Muscle of back (tissue), 11 donors: ENCODE data around the gene RIPPLY2. TPM values are rescaled to one million over a fixed set of nuclear protein-coding genes. Genes with fewer than 3 reads are reported as not detected.

ENCODE experiments used
- DNase-seq, 3 donors: peaks; one replicate each; pipeline versions ENCODE4 v3.0.0 to v3.0.0-alpha.2; 2013
- polyA plus RNA-seq, 10 donors: library from polyadenylated mRNA; unstranded; fragments of 120-200 nt; gene quantifications; one replicate each; pipeline ENCODE4 v1.2.1, GENCODE V29; 2013; ENCODE audit not compliant: insufficient read length in 10 of 10

Gene RIPPLY2
- polyA plus RNA-seq, 10 donors = 0.34 TPM; not detected in 9

GRCh38 chr6:83859410-83860358 lies 6.5 kb downstream of the RIPPLY2 start, which contains the start of gene CYB5R4:
CYB5R4 (plus strand) TSS chr6:83859689; CDS start chr6:83859783, 94 bp downstream.
- DNase-seq = peak; percentile 95 to 98 (median 97)

GRCh38 chr6:83860359-83860755 lies 7.2 kb downstream of the RIPPLY2 start:
- DNase-seq = no peak

GRCh38 chr6:83860782-83861495 lies 7.8 kb downstream of the RIPPLY2 start:
- DNase-seq = no peak

- DNase-seq = no peak
Measured at GRCh38 chr6:83862776-83863471, 9.8 kb downstream of the RIPPLY2 start.

GRCh38 chr6:83867043-83867442 lies 13.9 kb downstream of the RIPPLY2 start:
- DNase-seq = no peak

GRCh38 chr6:83867527-83868161 lies 14.5 kb downstream of the RIPPLY2 start:
- peak in 2 of 3 donors; percentile 24 to 76 for DNase-seq

GRCh38 chr6:83868639-83869038 lies 15.5 kb downstream of the RIPPLY2 start:
- peak in 1 of 3 donors; percentile 17 for DNase-seq

- no peak for DNase-seq
Measured at GRCh38 chr6:83870649-83871048, 17.5 kb downstream of the RIPPLY2 start.

GRCh38 chr6:83872386-83873118 lies 19.4 kb downstream of the RIPPLY2 start:
- DNase-seq = no peak

GRCh38 chr6:83873869-83874268 lies 20.7 kb downstream of the RIPPLY2 start:
- no peak for DNase-seq

- DNase-seq = no peak
Measured at GRCh38 chr6:83875843-83876242, 22.7 kb downstream of the RIPPLY2 start.

- no peak for DNase-seq
Measured at GRCh38 chr6:83878902-83879644, 25.9 kb downstream of the RIPPLY2 start.

GRCh38 chr6:83879746-83880145 lies 26.6 kb downstream of the RIPPLY2 start:
- no peak for DNase-seq

GRCh38 chr6:83883240-83883639 lies 30.1 kb downstream of the RIPPLY2 start:
- DNase-seq = no peak

GRCh38 chr6:83884523-83884922 lies 31.4 kb downstream of the RIPPLY2 start:
- DNase-seq = peak; percentile 19 to 57 (median 46)

- no peak for DNase-seq
Measured at GRCh38 chr6:83885984-83886383, 32.8 kb downstream of the RIPPLY2 start.

- no peak for DNase-seq
Measured at GRCh38 chr6:83889621-83890020, 36.5 kb downstream of the RIPPLY2 start.

GRCh38 chr6:83890520-83890919 lies 37.4 kb downstream of the RIPPLY2 start:
- no peak for DNase-seq

- DNase-seq = no peak
Measured at GRCh38 chr6:83891586-83891985, 38.4 kb downstream of the RIPPLY2 start.

GRCh38 chr6:83893024-83893423 lies 39.9 kb downstream of the RIPPLY2 start:
- DNase-seq = no peak
